ENCODE results near the gene CARD9.

Gene CARD9

DNA sequence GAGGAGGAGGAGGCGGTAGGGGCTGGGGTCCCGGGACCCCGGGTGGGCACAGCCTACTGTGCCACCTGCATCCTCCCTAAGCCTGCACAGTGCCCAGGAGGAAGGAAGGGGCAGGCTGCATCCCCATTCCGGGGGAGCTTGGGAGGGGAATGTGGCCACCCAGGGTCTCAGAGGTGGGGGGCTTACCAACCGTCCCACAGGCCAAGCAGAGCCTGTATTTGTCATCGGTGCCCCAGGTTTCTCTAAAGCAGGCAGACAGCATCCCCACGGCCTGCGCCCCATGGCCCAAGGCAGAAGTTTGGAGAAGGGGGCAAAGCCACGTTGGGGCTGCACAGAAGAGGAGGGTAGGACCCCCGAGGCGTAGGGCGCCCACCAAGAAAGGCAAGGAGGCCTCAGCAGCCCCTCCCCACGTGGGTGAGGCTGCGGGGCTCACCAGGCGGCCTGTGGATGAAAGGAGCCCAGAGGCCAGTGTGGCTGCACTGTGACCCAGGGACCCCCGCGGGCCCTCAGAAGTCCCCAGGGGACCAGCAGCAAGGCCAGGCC lies 46.6 kb downstream of the CARD9 start:
- no peak for DNase-seq (ENCODE audit: low read depth, low spot score)
- CTCF ChIA-PET: interaction anchor here (1.1 to 5.7 kb wide), 7 partner anchors 13 to 74 kb away, joined by 5 to 70 read pairs (median 14); partner anchors contain the start of gene DNLZ
- no peak for TF ChIP-seq CTCF (IDR thresholded peaks at IDR 0.05; ENCODE audit: insufficient read depth, low read length, missing control alignments)
- POLR2A ChIA-PET: interaction anchor here (1.0 to 1.5 kb wide), 4 partner anchors 11 to 401 kb away, joined by 3 to 7 read pairs (median 4); partner anchors contain the start of gene DNLZ
- H3K4me3 ChIP-seq (ENCODE audit: low read depth, low read length): peak overlapping the region; percentile 47

GRCh38 chr9:136326061-136326760 lies 47.3 kb downstream of the CARD9 start:
- H3K4me3 ChIP-seq (ENCODE audit: low read depth, low read length): peak overlapping the region; percentile 47
- ChIA-PET CTCF (interaction anchor here (1.0 to 5.7 kb wide), 6 partner anchors 10 to 75 kb away, joined by 3 to 70 read pairs (median 14); partner anchors contain the start of gene DNLZ), POLR2A (interaction anchor here (1.0 to 1.5 kb wide), 5 partner anchors 11 to 402 kb away, joined by 3 to 7 read pairs (median 4); partner anchors contain the start of gene DNLZ)
- DNase-seq (ENCODE audit: low read depth, low spot score): peak; percentile 70
- TF ChIP-seq CTCF (IDR thresholded peaks at IDR 0.05; ENCODE audit: insufficient read depth, low read length, missing control alignments): no peak

GRCh38 chr9:136325358-136325757 lies 48.1 kb downstream of the CARD9 start:
- POLR2A ChIA-PET: interaction anchor here (1.0 to 1.5 kb wide), 3 partner anchors 12 to 49 kb away, joined by 4 to 7 read pairs (median 5); partner anchors contain the start of gene DNLZ
- CTCF ChIA-PET: interaction anchor here (1.0 to 4.4 kb wide), 5 partner anchors 11 to 75 kb away, joined by 3 to 70 read pairs (median 13); partner anchors contain the start of gene DNLZ
- DNase-seq (ENCODE audit: low read depth, low spot score): no peak
- TF ChIP-seq CTCF (IDR thresholded peaks at IDR 0.05; ENCODE audit: insufficient read depth, low read length, missing control alignments): no peak
- H3K4me3 ChIP-seq (ENCODE audit: low read depth, low read length): no peak overlapping the region

DNA sequence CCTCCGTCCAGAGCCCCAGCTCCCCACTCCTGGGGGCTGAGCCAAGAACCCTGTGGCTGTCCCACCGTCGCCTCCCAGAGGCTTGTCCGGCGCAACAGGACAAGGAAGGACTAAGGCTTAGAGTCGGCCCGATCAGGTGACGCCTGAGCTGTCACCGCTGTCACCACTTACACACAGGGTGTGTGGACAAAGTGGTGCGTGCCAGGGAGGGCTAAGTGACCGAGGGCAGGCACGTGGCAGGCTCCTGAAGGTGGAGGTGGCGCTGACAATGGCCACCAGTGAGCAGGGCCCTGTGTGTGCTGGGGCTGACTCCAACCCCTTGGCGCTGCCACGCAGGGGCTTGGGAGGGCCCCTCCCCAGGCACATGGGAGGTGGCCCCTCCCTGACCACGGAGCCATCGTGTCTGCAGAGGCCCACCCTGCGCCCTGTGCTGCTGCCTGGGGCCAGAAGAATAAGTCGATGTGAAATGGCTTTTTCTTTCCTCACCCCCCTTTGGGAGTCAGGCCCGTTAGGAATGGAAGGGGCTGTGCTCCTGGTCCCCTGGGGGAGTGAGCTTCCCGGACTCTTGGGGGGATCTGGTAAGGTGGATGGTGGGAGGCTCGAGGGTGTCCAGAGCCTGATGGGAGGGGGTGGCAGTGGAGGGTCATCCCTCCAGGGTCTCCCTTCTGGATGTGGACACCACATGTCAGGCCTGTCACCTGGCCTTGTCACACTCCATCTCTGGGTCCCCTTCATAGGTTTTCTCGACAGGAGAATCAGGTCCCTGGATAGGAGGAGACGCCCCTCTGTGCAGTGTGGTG lies 48.8 kb downstream of the CARD9 start:
- TF ChIP-seq CTCF (IDR thresholded peaks at IDR 0.05; ENCODE audit: insufficient read depth, low read length, missing control alignments): no peak
- no peak overlapping the region for H3K4me3 ChIP-seq (ENCODE audit: low read depth, low read length)
- no peak for DNase-seq (ENCODE audit: low read depth, low spot score)
- ChIA-PET CTCF (interaction anchor here (0.8 to 4.4 kb wide), 5 partner anchors 10 to 76 kb away, joined by 5 to 70 read pairs (median 13); partner anchors contain the start of gene DNLZ), POLR2A (interaction anchor here (1.5 kb wide), 1 partner anchor 39 kb away, joined by 7 read pairs; the partner anchor contains the start of gene DNLZ)

DNA sequence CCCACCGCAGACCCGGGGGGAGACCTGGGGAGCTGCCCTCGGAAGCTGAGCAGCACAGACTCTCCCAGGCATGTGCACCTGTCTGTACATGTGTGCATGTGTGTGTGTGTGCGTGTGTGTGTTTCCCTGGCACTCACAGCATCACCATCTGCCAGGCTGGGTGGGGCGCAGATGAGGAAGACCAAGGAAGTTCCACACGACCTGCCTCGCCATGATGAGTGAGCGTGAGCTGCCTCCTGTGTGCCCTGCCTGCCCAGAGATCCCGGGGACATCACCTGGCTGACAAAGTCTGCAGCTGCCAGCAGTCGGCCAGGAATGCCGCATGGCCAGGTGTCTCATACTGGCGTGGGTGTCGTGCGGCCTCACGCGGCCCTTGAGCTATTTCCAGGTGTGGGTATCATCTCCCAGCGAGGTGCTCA lies 50.1 kb downstream of the CARD9 start:
- no peak for DNase-seq (ENCODE audit: low read depth, low spot score)
- TF ChIP-seq CTCF (IDR thresholded peaks at IDR 0.05; ENCODE audit: insufficient read depth, low read length, missing control alignments): no peak
- ChIA-PET CTCF (interaction anchor here (0.8 to 4.4 kb wide), 4 partner anchors 8 to 72 kb away, joined by 5 to 70 read pairs (median 6); no protein-coding TSS in a partner anchor), POLR2A (no interaction called here)
- H3K4me3 ChIP-seq (ENCODE audit: low read depth, low read length): no peak overlapping the region
